Osteocyte (in vitro differentiated cells): ENCODE measurements around the gene DPYD. TPM values are rescaled to one million over a fixed set of nuclear protein-coding genes. Genes with fewer than 3 reads are reported as not detected.

Experiments used
- DNase-seq: peaks from one replicate; pipeline ENCODE4 v3.0.0; 2021; ENCODE audit warnings: mixed read lengths; ENCODE audit not compliant: unreplicated experiment; ENCODE audit errors: extremely low spot score
- H3K27ac Mint-ChIP-seq: one replicate; pipeline ENCODE4 v1.8.0; 2021; ENCODE audit warnings: mild to moderate bottlenecking, mixed read lengths; ENCODE audit not compliant: unreplicated experiment
- H3K27me3 Mint-ChIP-seq: one replicate; pipeline ENCODE4 v1.8.0; 2021; ENCODE audit warnings: mixed read lengths; ENCODE audit not compliant: unreplicated experiment
- H3K36me3 Mint-ChIP-seq: one replicate; pipeline ENCODE4 v1.8.0; 2021; ENCODE audit warnings: mixed read lengths; ENCODE audit not compliant: unreplicated experiment
- H3K4me1 Mint-ChIP-seq: one replicate; pipeline ENCODE4 v1.8.0; 2021; ENCODE audit warnings: mixed read lengths; ENCODE audit not compliant: unreplicated experiment
- H3K4me3 Mint-ChIP-seq: one replicate; pipeline ENCODE4 v1.8.0; 2021; ENCODE audit warnings: mild to moderate bottlenecking, moderate library complexity, mixed read lengths; ENCODE audit not compliant: unreplicated experiment
- H3K9me3 Mint-ChIP-seq: one replicate; pipeline ENCODE4 v1.8.0; 2021; ENCODE audit warnings: mixed read lengths; ENCODE audit not compliant: unreplicated experiment
- total RNA-seq: library from RNA; stranded (reverse); gene quantifications from 2 replicates; pipeline ENCODE4 v1.2.1, GENCODE V29; 2021
- TF ChIP-seq, protein P1 (sequence below): fragments of 200-600 bp; sonication (generic); IDR thresholded peaks from 2 replicates; pipeline ENCODE4 v1.5.0; 2021; ENCODE audit warnings: antibody characterized with exemption, mild to moderate bottlenecking, moderate library complexity

Gene DPYD
- total RNA-seq, 1 donor from 2014 or later, result 44.0 TPM

DNA sequence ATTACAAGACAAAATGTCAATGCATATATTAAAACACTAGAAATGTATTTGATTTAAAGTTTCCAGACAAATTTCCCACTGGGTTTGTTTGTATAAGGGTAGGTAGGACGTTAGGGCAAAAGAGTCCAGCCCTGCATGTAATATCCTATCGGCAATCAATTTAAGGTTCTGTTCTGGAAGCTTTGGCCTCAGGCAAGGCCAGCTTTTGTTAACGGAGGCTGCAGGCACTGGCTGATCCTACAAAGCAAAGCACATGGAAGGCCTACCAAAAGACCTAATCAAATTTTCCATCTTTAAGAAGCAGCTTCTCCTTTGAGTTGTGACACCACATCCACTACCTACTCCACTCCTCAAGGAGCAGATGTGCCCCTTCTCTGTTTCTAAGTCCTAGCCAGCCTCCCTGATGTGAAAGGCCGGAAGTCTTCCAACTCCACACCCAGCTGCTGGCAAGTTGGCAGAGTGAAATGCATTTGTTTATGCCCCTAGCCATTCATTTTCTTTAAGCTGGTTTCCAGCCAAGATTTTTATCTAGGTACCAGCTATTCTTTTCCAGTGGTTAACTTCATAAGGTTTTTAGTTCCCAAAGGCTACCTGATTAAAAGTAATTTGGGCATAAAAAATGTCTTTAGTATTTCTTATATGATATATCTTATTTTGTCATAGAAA, 746.7 kb downstream of the DPYD start:
- H3K27me3 Mint-ChIP-seq, result no peaks in the 10 kb centered on the region

DNA sequence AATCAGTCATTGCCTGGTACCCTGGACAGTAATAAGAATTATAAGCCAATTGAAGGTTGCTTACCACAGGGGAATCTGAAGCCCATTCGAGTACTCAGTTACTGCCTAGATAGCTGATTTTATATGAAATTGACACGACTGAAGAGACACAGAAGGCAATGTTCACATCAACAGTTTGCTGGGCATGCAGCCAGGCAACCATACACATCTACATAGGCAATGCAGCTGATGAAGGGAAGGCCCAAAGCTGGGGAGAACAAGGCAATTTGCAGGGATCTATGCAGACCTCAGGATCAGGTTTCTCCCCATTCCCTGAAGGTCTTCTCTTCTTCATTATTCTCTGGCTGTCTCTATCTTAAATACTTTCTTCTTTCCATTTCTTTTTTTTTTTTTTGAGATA, 750.5 kb downstream of the DPYD start:
- H3K4me1 Mint-ChIP-seq, result peaks cover 17% of the 10 kb centered on the region
- H3K36me3 Mint-ChIP-seq, result peaks cover 3% of the 10 kb centered on the region
- no peaks in the 10 kb centered on the region for H3K27me3 Mint-ChIP-seq
- H3K9me3 Mint-ChIP-seq, result peaks cover 6% of the 10 kb centered on the region
- TF ChIP-seq, protein P1, sequence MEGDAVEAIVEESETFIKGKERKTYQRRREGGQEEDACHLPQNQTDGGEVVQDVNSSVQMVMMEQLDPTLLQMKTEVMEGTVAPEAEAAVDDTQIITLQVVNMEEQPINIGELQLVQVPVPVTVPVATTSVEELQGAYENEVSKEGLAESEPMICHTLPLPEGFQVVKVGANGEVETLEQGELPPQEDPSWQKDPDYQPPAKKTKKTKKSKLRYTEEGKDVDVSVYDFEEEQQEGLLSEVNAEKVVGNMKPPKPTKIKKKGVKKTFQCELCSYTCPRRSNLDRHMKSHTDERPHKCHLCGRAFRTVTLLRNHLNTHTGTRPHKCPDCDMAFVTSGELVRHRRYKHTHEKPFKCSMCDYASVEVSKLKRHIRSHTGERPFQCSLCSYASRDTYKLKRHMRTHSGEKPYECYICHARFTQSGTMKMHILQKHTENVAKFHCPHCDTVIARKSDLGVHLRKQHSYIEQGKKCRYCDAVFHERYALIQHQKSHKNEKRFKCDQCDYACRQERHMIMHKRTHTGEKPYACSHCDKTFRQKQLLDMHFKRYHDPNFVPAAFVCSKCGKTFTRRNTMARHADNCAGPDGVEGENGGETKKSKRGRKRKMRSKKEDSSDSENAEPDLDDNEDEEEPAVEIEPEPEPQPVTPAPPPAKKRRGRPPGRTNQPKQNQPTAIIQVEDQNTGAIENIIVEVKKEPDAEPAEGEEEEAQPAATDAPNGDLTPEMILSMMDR, result no peak
- DNase-seq, result no peak
- no peak overlapping the region for H3K4me3 Mint-ChIP-seq
- H3K27ac Mint-ChIP-seq, result no peak overlapping the region

More for the DNA sequence above, 746.7 kb downstream of the DPYD start:
- Mint-ChIP-seq H3K4me1 (peaks cover 17% of the 10 kb centered on the region), H3K4me3 (no peak overlapping the region), H3K36me3 (peaks cover under 1% of the 10 kb centered on the region), H3K27ac (peak overlapping the region; percentile 66), H3K9me3 (no peaks in the 10 kb centered on the region)
- TF ChIP-seq, protein P1, result no peak
- DNase-seq, result no peak

DNA sequence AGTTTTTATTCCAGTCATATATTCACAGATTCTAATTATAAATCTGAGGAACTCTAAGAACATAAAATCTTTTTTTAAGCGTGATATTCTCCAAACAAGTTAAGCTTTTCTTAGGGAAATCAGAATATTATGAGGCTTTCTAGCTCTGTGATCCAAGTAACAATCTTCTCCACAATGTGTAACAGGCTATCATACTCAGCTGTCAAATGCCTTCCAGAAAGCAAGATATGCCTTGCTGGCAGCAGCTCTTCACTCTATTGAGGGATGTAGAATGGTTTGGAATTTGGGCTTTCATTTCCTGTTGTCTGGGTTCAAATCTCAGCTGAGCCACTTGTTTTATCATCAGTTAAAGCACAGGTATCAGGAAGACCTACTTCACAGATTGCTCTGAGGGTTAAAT, 752.8 kb downstream of the DPYD start:
- TF ChIP-seq, protein P1, result no peak
- Mint-ChIP-seq H3K4me1 (peaks cover 4% of the 10 kb centered on the region), H3K27ac (no peak overlapping the region), H3K36me3 (peaks cover 12% of the 10 kb centered on the region), H3K4me3 (no peak overlapping the region), H3K9me3 (peaks cover 13% of the 10 kb centered on the region), H3K27me3 (no peaks in the 10 kb centered on the region)
- no peak for DNase-seq

DNA sequence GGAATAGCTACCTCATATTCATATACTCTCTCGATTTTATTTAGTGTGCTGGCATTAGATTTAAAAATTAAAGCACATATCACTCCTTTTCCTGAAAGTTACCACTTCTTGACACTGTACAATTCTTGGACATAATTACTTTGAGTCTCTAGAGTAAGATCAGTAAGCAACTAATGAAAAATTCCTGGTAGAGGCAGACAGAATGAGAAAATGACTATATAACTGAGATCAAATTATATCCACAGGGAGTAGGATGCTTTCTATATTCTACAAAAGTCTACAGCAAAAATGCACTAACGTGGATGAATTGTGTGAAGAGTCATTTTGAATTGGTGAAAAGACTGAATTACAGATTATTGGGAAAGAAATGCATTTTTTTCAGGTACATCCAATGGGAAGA, 753.6 kb downstream of the DPYD start:
- Mint-ChIP-seq H3K4me1 (peaks cover 4% of the 10 kb centered on the region), H3K4me3 (no peak overlapping the region), H3K36me3 (peaks cover 12% of the 10 kb centered on the region), H3K27me3 (no peaks in the 10 kb centered on the region), H3K27ac (peak overlapping the region; percentile 32), H3K9me3 (peaks cover 13% of the 10 kb centered on the region)
- TF ChIP-seq, protein P1, result no peak
- DNase-seq, result no peak

DNA sequence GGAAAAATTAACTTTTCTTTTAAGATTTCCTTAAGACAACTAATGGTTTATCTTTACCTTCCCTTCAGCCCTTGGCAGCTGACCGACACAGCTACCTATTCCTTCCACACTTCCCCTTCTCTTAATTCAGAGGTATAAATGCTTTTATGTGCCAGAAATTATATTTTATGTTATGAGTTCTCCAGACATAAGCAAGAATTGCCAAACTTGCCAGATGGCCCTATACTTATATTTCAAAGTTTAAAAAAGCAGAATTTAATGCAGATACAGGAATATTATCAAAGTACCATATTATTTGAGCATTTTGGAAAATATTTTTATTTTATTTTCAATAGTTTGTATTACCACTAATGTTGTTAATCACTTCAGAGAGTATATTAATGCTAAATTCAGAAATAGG, 754.2 kb downstream of the DPYD start:
- TF ChIP-seq, protein P1, result no peak
- DNase-seq, result no peak
- peaks cover 13% of the 10 kb centered on the region for H3K9me3 Mint-ChIP-seq
- H3K4me1 Mint-ChIP-seq, result peaks cover 4% of the 10 kb centered on the region
- no peak overlapping the region for H3K27ac Mint-ChIP-seq
- peaks cover 12% of the 10 kb centered on the region for H3K36me3 Mint-ChIP-seq
- no peaks in the 10 kb centered on the region for H3K27me3 Mint-ChIP-seq
- H3K4me3 Mint-ChIP-seq, result no peak overlapping the region
